M059J (cell line): ENCODE measurements around the gene NLRP9. TPM values are rescaled to one million over a fixed set of nuclear protein-coding genes. Genes with fewer than 3 reads are reported as not detected.
"Not testable (repeated sequence)": the region's sequence is repeated elsewhere in the genome, so short reads cannot be mapped to it uniquely, and the experiment has no call there.

Source experiments
- DNase-seq: peaks from one replicate; pipeline ENCODE4 v3.0.0-alpha.2; 2012; ENCODE audit warnings: low read depth
- total RNA-seq: library from RNA; depleted of rRNA; stranded (reverse); fragments of >200 nt; shearing (Covaris generic); gene quantifications from 2 replicates; pipeline ENCODE4 v1.2.3, GENCODE V29; 2014; rRNA removed

The NLRP9 gene
- not detected in 2 replicates for total RNA-seq

GRCh38 chr19:55738302-55738701 lies at the start of gene NLRP9:
TSS of gene NLRP9 (minus strand) at chr19:55738402. CDS start at chr19:55738374, 28 bp downstream.
- no peak for DNase-seq

- DNase-seq, result no peak
Measured at GRCh38 chr19:55781112-55781511, 42.9 kb upstream of the NLRP9 start.

GRCh38 chr19:55778331-55778730 lies 40.1 kb upstream of the NLRP9 start:
- no peak for DNase-seq

GRCh38 chr19:55777528-55777927 lies 39.3 kb upstream of the NLRP9 start:
- peak; percentile 27 for DNase-seq

GRCh38 chr19:55769632-55770031 lies 31.4 kb upstream of the NLRP9 start:
- not testable (repeated sequence) for DNase-seq

- not testable (repeated sequence) for DNase-seq
Measured at GRCh38 chr19:55768818-55769217, 30.6 kb upstream of the NLRP9 start, which contains the start of gene RFPL4AL1. TSS of gene RFPL4AL1 (plus strand) at chr19:55769118. CDS start at chr19:55771805, 2,687 bp downstream.

- DNase-seq, result peak; percentile 38
Measured at GRCh38 chr19:55766466-55766865, 28.3 kb upstream of the NLRP9 start.

GRCh38 chr19:55758797-55759196 lies 20.6 kb upstream of the NLRP9 start, which contains the start of gene RFPL4A:
TSS of gene RFPL4A (plus strand) at chr19:55759097. CDS start at chr19:55761801, 2,704 bp downstream.
- DNase-seq, result not testable (repeated sequence)

GRCh38 chr19:55756808-55757207 lies 18.6 kb upstream of the NLRP9 start:
- not testable (repeated sequence) for DNase-seq

- no peak for DNase-seq
Measured at GRCh38 chr19:55753401-55753800, 15.2 kb upstream of the NLRP9 start.

GRCh38 chr19:55750715-55751114 lies 12.5 kb upstream of the NLRP9 start:
- no peak for DNase-seq

GRCh38 chr19:55730378-55730777 lies 7.8 kb downstream of the NLRP9 start:
- DNase-seq, result not testable (repeated sequence)

- no peak for DNase-seq
Measured at GRCh38 chr19:55723491-55723890, 14.7 kb downstream of the NLRP9 start.

- no peak for DNase-seq
Measured at GRCh38 chr19:55720801-55721200, 17.4 kb downstream of the NLRP9 start.

GRCh38 chr19:55720214-55720746 lies 17.9 kb downstream of the NLRP9 start:
- no peak for DNase-seq

GRCh38 chr19:55717879-55718711 lies 20.1 kb downstream of the NLRP9 start:
- DNase-seq, result not testable (repeated sequence)

- DNase-seq, result no peak
Measured at GRCh38 chr19:55717251-55717650, 21.0 kb downstream of the NLRP9 start.

- DNase-seq, result no peak
Measured at GRCh38 chr19:55716531-55716930, 21.7 kb downstream of the NLRP9 start.

GRCh38 chr19:55712804-55713631 lies 25.2 kb downstream of the NLRP9 start:
- DNase-seq, result no peak

GRCh38 chr19:55711719-55712118 lies 26.5 kb downstream of the NLRP9 start:
- DNase-seq, result no peak

GRCh38 chr19:55705972-55706371 lies 32.2 kb downstream of the NLRP9 start:
- no peak for DNase-seq
